ENCODE measurements around the gene EXT2.

GRCh38 chr11:44275961-44276550 lies 180.6 kb downstream of the EXT2 start:
- TF ChIP-seq CTCF (IDR thresholded peaks at IDR 0.05; ENCODE audit: insufficient read depth, low read length): no peak
- no peak for TF ChIP-seq REST (IDR thresholded peaks at IDR 0.05; ENCODE audit: insufficient replicate concordance, low read depth)
- TF ChIP-seq POLR2AphosphoS5 (IDR thresholded peaks at IDR 0.05; ENCODE audit: low read depth): no peak
- TF ChIP-seq GABPA (IDR thresholded peaks at IDR 0.05; ENCODE audit: low read depth): no peak

Measured in HL-60 (cell line).